Lung (tissue), 12 donors: ENCODE data around the gene FAM184B. TPM values are rescaled to one million over a fixed set of nuclear protein-coding genes. Genes with fewer than 3 reads are reported as not detected.

Experiments used
- ATAC-seq: fragments of 200-7000 bp; cut with Tn5 transposase; one replicate; pipeline ENCODE4 v1.9.1; 2020; ENCODE audit warnings: moderate number of reproducible peaks; ENCODE audit not compliant: insufficient read depth, low FRiP score
- DNase-seq, 3 donors: peaks; one replicate each; pipeline ENCODE4 v3.0.0-alpha.2; 2013 to 2017
- H3K27ac ChIP-seq, 2 donors: one replicate each; pipeline ENCODE4 v1.5.1; 2013; ENCODE audit warnings: mild to moderate bottlenecking in 2 of 2, moderate library complexity in 2 of 2, control low read depth in 1 of 2, inconsistent platforms in 1 of 2, low read depth in 1 of 2, low read length in 1 of 2
- H3K27me3 ChIP-seq, 3 donors: one replicate each; pipeline ENCODE4 v1.5.1; 2013; ENCODE audit warnings: low read length in 2 of 3; ENCODE audit not compliant: control insufficient read depth in 3 of 3, insufficient read depth in 3 of 3
- H3K36me3 ChIP-seq, 4 donors: one replicate each; pipeline ENCODE4 v1.5.1; 2013; ENCODE audit warnings: low read length in 4 of 4, mild to moderate bottlenecking in 1 of 4, moderate library complexity in 1 of 4; ENCODE audit not compliant: control insufficient read depth in 4 of 4, insufficient read depth in 4 of 4
- H3K4me1 ChIP-seq, 5 donors: one replicate each; pipeline ENCODE4 v1.5.1; 2013; ENCODE audit warnings: low read length in 5 of 5, mild to moderate bottlenecking in 2 of 5, moderate library complexity in 1 of 5; ENCODE audit not compliant: control insufficient read depth in 5 of 5, insufficient read depth in 5 of 5
- H3K4me3 ChIP-seq: one replicate; pipeline ENCODE4 v1.5.1; 2013; ENCODE audit warnings: mild to moderate bottlenecking, control low read depth, moderate library complexity
- H3K9ac ChIP-seq, 2 donors: one replicate each; pipeline ENCODE4 v1.5.1; 2013; ENCODE audit warnings: low read length in 2 of 2, control low read depth in 1 of 2; ENCODE audit not compliant: insufficient read depth in 1 of 2
- H3K9me3 ChIP-seq, 4 donors: one replicate each; pipeline ENCODE4 v1.5.1; 2013; ENCODE audit warnings: low read length in 3 of 4, mild to moderate bottlenecking in 1 of 4, moderate library complexity in 1 of 4; ENCODE audit not compliant: control insufficient read depth in 4 of 4, insufficient read depth in 3 of 4
- WGBS, 2 donors: extraction: QIAGEN DNeasy Blood & Tissue Kit; methylation state at CpG; one replicate each; pipeline ENCODE4 v1.1.7; 2013; 5-methylcytosine and 5-hydroxymethylcytosine counted together
- polyA plus RNA-seq, 2 donors: library from polyadenylated mRNA; stranded (reverse); fragments of 200-250 nt; gene quantifications; one replicate each; pipeline ENCODE4 v1.2.1, GENCODE V29; 2013
- total RNA-seq, 2 donors: library from RNA; depleted of rRNA in 1 of 2; stranded (reverse); fragments of >200 nt in 1 of 2; gene quantifications; one replicate each; pipeline ENCODE4 v1.2.1, GENCODE V29; 2014 to 2021
- TF ChIP-seq, protein P1 (sequence below): IDR thresholded peaks from 2 replicates; pipeline ENCODE4 v1.5.1; 2012; ENCODE audit warnings: mild to moderate bottlenecking; ENCODE audit errors: control extremely low read depth, extremely low read depth
- donor health status: control.
- donor health status: control.
- donor health status: Bipolar disorder and iron deficiency.
- donor health status: healthy.
- donor health status: DM: yes; HTN: yes; CAD: no.

The FAM184B gene
- total and polyA plus RNA-seq, 4 donors = 0.06 to 0.18 (median 0.09) TPM

DNA sequence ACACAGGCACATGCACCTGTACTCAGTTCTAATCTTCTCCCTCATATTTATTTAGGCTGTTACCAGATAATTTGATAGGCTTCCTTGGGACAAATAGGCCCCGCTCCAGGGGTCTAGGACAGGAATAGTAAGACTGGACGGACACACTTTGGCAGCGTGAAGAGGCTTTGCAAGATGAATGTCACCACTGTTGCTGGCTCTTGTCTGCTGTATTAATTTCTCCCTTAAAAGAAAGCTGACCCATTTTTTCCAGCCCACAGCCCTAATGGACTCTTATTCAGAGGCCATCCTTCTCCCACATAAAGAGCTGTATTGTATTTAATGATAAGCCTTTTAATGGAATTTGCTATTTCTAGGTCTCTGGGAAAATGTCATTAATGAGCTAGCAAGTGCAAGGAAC, 18.0 kb downstream of the FAM184B start:
- WGBS, 2 donors = 95 to 96% methylated on average over 3 of the region's 3 CpGs
- Histone ChIP-seq H3K27me3 (no peaks in the 10 kb centered on the region), H3K4me3 (no peak overlapping the region), H3K9ac (no peak overlapping the region), H3K9me3 (peaks cover 0 to 6% (median 1%) of the 10 kb centered on the region in 4 donors), H3K4me1 (no peaks in the 10 kb centered on the region), H3K27ac (no peak overlapping the region), H3K36me3 (no peaks in the 10 kb centered on the region)
- DNase-seq (no peak), ATAC-seq (no peak)
- TF ChIP-seq, protein P1, sequence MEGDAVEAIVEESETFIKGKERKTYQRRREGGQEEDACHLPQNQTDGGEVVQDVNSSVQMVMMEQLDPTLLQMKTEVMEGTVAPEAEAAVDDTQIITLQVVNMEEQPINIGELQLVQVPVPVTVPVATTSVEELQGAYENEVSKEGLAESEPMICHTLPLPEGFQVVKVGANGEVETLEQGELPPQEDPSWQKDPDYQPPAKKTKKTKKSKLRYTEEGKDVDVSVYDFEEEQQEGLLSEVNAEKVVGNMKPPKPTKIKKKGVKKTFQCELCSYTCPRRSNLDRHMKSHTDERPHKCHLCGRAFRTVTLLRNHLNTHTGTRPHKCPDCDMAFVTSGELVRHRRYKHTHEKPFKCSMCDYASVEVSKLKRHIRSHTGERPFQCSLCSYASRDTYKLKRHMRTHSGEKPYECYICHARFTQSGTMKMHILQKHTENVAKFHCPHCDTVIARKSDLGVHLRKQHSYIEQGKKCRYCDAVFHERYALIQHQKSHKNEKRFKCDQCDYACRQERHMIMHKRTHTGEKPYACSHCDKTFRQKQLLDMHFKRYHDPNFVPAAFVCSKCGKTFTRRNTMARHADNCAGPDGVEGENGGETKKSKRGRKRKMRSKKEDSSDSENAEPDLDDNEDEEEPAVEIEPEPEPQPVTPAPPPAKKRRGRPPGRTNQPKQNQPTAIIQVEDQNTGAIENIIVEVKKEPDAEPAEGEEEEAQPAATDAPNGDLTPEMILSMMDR = no peak

DNA sequence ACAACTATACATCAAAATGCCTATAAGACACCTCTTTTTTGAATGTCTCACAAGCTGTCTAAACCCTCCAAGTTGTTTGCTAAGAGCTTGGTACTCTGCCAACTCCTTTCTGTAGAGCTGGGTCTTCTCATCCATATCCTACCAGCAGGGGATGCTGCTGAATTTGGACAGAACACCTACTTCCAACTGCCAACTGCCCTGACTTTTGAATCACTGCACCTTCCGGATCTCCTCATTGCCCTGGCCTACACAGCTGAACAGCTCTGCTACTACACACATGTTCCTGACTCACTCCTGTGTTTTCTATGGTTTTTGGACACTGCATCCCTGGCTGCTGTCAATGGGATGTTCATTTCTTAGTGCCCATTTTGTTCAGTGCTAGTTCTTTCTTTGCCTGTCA, 18.7 kb downstream of the FAM184B start:
- no peaks in the 10 kb centered on the region for H3K36me3 ChIP-seq
- H3K4me3 ChIP-seq = no peak overlapping the region
- DNase-seq = peak in 2 of 3 donors; percentile 4 to 43
- H3K27me3 ChIP-seq = no peaks in the 10 kb centered on the region
- 62 to 81% methylated on average over 1 of the region's 1 CpG for WGBS, 2 donors
- TF ChIP-seq, protein P1 = no peak
- H3K27ac ChIP-seq = no peak overlapping the region
- no peak for ATAC-seq
- peaks cover 0 to 6% (median 1%) of the 10 kb centered on the region in 4 donors for H3K9me3 ChIP-seq
- peaks cover 0 to 2% (median 0%) of the 10 kb centered on the region in 5 donors for H3K4me1 ChIP-seq
- H3K9ac ChIP-seq = no peak overlapping the region

DNA sequence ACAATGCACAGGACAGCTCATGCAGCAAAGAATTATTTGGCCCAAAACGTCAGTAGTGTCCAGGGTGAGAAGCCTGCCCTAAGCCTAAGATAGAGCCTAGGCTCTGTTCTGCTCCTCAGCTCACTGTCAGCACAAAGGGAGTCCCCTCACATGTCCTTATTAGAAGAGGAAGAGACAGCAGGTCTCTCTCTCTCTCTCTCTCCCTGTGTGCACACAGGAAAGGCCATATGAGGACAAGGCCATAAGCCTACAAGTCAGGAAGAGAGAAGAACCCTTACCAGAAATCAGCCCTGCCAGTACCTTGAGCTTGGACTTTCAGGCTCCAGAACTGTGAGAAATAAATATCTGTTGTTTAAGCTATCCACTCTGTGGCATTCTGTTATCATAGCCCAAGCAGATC, 20.4 kb downstream of the FAM184B start:
- no peak overlapping the region for H3K9ac ChIP-seq
- no peaks in the 10 kb centered on the region for H3K36me3 ChIP-seq
- TF ChIP-seq, protein P1 = no peak
- DNase-seq = no peak
- ATAC-seq = no peak
- H3K4me3 ChIP-seq = no peak overlapping the region
- H3K27ac ChIP-seq = no peak overlapping the region
- no peaks in the 10 kb centered on the region for H3K9me3 ChIP-seq
- no peaks in the 10 kb centered on the region for H3K27me3 ChIP-seq
- H3K4me1 ChIP-seq = peaks cover 0 to 2% (median 0%) of the 10 kb centered on the region in 5 donors
- WGBS, 2 donors = 65 to 78% methylated on average over 1 of the region's 1 CpG

DNA sequence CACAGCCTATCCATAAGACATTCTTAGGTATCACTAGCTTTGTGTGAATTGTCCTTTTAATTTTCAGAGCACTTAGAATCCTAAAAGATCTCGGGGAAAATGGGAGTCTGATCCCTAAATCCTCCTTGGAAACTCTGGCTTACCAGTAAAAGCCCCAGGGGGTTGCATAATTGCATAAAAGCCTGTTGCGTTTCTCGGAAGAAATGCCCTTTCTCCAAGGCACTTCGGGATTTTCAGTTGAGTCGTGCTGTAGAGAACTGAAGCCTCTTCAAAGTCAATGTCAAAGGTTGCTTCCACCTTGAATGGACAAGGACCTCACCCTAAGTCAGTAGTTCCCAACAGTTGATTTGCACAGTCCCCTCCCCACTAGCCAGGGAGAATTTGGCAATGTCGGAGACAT, 20.8 kb downstream of the FAM184B start:
- no peak for ATAC-seq
- 78 to 90% methylated on average over 6 of the region's 6 CpGs for WGBS, 2 donors

More for the DNA sequence above, 20.8 kb downstream of the FAM184B start:
- H3K36me3 ChIP-seq = no peaks in the 10 kb centered on the region
- H3K27me3 ChIP-seq = no peaks in the 10 kb centered on the region
- no peak overlapping the region for H3K4me3 ChIP-seq
- no peak overlapping the region for H3K9ac ChIP-seq
- no peaks in the 10 kb centered on the region for H3K9me3 ChIP-seq
- TF ChIP-seq, protein P1 = no peak
- no peak for DNase-seq
- H3K4me1 ChIP-seq = peaks cover 0 to 2% (median 0%) of the 10 kb centered on the region in 5 donors
- no peak overlapping the region for H3K27ac ChIP-seq
